NCI-H2029 (cell line): Measurements from ENCODE around the gene NDUFB10.

Experiments
- DNase-seq: peaks from one replicate; lab custom pipeline; 2025; lab: John Stamatoyannopoulos, UW

NDUFB10 gene

DNA sequence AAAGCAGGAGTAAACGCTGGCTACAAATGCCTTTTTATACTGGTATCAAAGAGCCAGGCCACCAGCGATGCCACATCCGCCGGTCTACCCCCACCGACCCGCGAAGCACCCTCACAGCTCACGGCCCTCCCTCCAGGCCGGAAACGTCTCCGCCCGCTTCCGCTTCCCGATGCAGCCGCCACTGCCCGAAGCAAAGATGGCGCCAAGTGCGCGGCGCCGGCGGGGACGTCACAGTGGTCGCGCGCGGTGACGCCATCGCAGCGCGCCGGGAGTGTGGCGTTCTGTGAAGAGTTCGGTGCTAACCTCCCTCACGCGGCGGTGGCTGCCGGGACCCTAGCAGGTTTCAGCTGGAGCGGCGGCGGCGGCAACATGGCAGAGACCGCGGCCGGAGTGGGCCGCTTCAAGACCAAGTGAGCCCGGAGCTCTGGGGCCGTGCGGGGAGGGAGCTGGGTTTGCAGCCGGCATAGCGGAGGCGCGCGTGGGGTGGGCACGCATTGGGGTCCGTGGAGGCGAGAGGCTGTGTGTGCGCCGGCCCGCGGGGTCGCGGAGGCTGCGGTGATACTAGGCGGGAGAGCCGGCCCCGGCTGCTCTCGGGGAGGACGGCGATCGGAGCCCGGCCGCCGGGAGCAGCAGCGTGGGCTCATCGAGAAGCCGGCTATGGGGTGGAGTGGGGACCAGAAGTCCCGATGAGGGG lies 12.6 kb downstream of the NDUFB10 start, which contains the start of gene TBL3:
Gene TBL3, plus strand, starts transcription at position 258 of the 694 bp plus-strand sequence. Its CDS starts 112 bp downstream, at position 370.
- DNase-seq = peak; percentile 92

DNA sequence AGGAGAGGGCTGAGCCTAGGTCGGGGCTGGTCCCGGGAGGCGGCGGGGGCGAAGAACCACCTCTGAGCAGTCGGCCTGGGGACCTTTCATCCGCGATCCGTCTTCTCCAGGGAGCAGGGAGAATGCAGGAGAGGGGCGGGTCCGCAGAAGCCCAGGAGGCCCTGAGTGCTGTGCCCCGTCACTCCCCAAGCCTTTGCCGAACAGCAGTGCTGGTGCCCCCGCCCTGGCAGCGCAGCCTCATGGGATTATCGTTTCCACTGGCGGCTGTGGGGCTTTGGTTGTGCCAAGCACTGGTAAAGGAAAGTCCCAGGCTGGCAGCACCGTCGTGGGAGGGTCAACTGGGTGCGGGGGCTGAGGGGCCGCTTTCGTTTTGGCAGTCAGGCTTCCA lies 13.1 kb downstream of the NDUFB10 start:
- DNase-seq = no peak

DNA sequence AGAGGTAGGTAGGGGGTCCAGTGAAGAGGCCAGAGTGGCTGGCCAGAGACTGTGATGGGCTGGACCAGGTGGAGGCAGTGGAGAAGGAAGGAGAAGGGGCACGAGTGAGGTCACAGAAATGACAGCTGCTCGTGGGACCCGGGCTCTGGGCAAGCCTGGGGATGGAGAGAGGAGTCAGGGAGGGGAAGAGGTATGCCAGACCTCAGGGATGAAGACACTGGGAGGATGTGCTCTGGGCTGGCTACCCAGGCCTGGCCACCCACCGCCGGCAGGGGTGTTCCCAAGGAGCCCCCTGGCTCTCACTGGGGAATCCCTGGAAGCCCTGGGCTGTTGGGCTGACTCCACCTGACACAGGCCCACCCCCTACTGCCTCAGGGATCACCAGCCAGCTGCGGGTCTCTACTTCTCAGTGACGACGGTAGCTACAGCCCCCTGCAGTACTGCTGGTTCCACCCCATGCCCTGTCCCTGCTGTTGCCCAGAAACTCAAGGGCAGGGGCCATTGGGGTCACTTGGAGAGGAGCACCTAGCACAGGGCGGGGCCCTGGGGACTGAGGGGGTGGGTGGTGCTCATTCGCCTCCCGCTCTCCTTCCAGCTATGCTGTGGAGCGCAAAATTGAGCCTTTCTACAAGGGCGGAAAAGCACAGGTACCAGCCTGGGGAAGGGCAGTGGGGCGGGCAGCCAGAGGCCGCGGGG lies 14.3 kb downstream of the NDUFB10 start:
- no peak for DNase-seq

DNA sequence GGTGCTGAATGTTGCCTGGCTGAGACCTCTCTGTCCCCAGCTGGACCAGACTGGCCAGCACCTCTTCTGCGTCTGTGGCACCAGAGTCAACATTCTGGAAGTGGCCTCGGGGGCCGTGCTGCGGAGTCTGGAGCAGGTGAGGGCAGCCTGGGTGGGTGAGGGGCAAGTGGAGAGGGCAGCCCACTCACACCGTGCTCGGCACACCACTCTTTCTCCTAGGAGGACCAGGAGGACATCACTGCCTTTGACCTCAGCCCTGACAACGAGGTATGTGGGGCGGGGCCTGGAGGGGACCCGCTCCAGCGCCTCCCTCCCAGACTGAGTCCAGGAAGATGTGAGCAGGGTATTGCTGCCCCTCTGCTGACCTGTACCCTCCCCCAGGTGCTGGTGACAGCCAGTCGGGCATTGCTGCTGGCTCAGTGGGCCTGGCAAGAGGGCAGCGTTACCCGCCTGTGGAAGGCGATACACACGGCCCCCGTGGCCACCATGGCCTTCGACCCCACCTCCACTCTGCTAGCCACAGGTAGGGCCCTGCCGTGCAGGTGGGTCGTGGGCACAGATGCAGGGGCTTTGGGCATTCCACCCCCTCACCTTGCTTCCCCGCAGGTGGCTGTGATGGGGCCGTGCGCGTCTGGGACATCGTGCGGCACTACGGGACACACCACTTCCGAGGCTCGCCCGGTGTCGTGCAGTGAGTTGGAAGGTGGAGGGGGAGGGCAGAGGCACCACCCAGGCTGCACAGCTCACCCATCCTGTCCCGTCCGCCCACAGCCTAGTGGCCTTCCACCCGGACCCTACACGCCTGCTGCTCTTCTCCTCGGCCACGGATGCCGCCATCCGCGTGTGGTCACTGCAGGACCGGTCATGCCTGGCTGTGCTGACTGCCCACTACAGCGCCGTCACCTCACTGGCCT lies 15.1 kb downstream of the NDUFB10 start:
- no peak for DNase-seq

DNA sequence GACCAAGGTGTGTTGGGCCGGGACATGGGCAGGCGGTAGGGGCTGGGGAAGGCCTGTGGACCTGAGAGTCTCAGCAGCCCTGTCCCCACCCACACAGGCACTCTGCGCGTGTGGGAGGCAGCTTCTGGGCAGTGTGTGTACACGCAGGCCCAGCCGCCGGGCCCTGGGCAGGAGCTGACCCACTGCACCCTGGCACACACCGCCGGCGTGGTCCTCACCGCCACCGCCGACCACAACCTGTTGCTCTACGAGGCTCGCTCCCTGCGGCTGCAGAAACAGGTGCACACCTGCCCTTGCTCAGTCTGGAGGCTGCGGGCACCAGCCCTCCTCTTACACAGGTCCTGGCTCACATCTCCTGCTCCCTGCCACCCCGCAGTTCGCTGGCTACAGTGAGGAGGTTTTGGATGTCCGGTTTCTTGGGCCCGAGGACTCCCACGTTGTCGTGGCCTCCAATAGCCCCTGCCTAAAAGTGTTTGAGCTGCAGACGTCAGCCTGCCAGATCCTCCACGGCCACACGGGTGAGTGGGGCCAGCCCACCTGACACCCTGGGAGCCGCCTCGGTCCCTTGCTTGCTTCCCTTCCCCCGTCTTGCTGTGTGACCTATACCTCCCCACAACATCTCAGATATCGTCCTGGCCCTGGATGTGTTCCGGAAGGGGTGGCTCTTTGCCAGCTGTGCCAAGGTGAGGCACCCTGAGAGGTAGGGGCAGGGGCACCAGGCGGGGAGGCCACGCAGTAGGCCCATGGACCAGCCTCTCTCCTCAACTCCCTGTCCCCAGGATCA lies 16.3 kb downstream of the NDUFB10 start:
- DNase-seq = no peak

DNA sequence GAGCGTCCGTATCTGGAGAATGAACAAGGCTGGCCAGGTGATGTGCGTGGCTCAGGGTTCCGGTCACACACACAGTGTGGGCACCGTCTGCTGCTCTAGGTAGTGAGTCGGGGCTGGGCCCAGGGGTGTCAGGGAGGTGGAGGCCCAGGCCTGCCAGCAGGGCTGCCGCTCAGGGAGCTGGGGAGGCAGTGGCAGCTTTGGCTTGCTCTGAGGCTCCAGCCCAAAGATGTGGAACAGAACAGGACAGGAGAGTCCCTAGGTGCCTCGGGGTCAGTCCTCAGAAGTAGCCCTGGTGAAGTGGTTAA lies 16.8 kb downstream of the NDUFB10 start:
- DNase-seq = no peak

DNA sequence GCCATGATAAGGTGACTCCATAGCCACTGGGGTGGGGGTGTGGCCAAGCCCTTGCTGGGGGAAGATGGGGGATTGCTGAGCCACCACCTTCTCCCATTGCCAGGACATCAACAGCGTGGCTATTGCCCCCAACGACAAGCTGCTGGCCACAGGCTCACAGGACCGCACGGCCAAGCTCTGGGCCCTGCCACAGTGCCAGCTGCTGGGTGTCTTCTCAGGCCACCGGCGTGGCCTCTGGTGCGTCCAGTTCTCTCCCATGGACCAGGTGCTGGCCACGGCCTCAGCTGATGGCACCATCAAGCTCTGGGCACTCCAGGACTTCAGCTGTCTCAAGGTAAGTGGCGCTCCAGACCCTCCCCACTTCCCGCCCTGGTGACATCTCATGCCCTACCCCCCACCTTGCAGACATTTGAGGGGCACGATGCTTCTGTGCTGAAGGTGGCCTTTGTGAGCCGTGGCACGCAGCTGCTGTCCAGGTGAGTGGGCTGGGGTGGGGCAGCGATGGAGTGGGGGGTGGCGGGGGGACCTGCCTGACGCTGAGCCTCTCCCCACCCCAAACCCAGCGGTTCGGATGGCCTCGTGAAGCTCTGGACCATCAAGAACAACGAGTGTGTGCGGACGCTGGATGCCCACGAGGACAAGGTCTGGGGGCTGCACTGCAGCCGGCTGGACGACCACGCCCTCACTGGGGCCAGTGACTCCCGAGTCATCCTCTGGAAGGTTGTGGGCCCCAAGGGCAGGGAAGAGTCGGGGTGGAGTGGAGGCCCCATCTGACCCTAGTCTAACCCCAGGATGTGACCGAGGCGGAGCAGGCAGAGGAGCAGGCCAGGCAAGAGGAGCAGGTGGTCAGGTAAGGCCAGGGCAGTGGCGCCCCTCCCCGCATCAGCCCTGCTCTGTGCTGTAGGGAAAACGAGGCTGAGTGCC lies 17.9 kb downstream of the NDUFB10 start:
- no peak for DNase-seq

DNA sequence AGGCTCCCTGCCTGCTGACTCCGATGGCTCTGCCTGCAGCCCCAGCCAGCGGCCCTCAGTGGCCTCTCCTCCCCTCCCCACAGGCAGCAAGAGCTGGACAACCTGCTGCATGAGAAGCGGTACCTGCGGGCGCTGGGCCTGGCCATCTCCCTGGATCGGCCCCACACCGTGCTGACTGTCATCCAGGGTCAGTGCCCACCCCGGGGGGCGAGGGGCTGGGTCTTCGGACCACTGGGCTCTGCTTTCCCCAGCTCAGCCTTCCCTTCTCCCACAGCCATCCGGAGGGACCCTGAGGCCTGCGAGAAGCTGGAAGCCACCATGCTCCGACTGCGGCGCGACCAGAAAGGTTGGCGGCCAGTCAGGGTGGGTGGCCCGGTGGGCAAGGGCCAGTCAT lies 18.5 kb downstream of the NDUFB10 start:
- DNase-seq = no peak

DNA sequence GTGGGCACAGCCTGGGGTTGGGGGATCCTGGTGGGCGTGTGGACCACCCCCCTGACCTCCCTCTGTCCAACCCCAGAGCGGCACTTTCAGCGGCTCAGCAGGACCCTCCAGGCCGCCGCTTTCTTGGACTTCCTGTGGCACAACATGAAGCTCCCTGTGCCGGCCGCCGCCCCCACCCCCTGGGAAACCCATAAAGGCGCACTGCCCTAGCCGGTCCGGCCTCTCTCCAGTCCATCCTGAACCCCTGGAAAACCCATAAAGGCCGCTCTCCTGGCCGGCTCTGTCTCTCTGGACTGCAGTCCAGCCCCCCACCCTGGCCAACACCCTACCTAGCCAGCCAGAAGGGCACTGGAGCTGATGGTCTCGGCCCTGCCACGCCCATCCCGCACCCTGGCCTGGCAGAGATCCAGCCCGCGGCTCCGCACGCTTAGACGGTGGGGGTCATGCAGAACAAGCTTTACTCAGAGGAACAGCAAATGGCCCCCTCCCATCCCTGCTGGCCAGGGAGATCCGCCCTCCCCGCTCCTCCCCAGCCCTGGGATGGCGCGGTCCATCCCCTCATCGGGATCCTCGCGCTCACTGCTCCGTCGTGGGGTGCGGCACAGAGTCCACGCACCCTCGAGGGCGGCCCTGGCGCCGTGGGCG lies 19.3 kb downstream of the NDUFB10 start:
- no peak for DNase-seq

DNA sequence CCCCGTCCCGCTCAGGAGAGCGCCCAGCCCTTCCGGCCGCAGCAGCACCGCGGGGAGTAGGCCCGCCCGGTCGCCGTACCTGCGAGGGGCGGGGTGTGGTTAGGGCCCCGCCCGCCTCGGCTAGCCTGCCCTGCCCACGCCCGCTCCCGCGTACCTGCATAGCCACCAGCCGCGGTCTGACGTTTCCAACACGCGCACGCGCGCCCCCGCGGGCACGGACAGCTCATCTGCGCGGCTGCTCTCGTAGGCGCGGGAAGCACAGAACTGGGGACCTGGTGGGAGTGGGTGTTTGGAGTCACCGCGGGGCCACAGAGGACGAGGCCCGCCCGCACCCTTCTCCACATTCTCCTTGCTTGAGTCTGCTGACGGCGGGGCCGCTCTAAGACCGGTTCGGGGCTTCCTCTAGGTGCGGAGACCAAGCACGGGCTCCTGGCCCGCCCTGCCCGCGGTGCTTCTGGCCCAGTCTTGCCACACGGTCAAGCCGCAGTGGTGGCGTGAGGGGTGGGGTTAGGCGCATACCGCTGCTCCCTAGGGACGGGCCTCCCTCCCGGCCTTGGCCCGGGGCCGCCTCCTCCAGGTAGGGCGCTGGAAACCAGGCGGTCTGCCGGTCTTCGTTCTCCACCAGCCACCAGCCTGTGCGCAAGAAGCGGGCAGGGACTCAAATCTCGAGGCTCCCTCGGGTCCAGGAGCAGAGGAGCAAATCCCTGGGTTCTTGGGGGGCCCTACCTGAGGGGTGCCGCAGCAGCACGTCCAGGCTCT lies 20.1 kb downstream of the NDUFB10 start:
- peak; percentile 60 for DNase-seq

DNA sequence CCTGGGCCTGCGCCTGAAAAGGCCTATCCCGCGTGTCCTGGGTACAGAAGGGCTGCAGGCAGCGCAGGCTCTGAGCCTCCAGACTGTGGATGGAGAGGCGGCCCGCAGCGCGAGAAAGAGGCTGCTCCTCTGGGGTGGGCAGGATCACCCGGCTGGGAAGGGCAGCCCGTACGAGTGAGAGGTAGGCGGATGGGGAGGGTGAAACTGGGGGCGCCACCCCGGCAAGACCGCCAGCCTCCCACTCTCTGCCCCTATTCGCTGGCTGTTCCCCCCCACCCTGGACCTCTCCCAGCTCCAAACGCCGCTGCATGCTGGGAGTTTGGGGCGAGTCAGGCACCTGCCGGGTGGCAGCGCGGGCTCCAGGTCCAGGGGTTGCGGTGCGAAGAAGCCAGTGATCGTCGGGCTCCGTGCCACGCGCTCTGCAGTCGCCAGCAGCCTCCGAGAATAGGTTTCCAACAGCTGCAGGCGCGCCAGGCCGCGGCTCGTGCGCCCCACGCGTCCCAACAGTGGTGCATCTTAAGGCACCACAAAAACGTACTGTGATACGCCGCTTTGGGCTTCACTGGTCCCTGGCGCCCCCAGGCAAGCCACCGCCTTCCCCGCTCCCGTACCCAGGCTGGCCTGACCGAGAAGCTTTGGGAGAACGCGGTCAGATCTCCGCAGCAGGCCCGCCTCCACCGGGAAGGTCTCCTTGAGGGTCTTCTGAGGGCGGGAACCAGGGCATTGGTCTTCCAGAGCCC lies 20.9 kb downstream of the NDUFB10 start:
- DNase-seq = no peak

DNA sequence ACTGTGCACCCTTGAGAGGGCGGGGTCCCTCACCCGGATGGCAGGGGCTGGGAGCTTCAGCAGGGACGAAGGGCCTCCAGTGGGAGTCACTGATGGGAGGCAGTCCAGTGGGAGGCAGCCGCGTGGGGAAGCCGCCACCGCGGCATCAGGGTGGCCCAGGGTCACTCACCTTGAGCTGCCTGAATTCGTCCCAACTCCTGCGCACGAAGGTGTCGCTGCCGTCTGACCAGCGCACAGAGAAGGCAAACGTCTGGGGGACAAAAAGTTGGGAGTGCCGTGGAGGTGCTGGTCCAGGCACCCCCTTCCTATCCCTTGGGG lies 21.4 kb downstream of the NDUFB10 start:
- DNase-seq = no peak

DNA sequence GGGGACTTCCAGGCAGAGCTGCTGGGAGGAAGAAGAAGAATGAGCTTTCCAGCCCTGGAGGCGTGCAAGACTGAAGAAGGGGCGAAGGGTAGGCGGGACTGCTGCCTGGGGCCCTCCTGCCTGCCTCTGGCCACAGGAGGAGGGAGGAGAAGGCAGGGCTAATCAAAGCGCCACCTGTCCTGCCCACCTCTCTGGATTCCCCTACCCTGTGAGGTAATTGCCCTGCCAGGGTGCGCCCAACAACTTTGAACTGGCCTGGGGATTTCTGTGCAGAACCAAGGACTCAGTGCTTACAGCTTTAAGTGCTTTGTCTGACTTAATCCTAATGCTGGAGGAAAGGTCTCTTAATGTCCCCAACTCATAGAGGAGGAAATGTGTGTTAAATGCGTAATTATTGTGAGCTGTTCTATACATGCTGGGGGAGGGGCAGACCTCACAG lies 22.1 kb downstream of the NDUFB10 start, which contains the start of gene NOXO1:
Gene NOXO1, minus strand, starts transcription at position 72 of the 439 bp plus-strand sequence. CDS start 290 bp downstream, outside the sequence.
- DNase-seq = no peak

DNA sequence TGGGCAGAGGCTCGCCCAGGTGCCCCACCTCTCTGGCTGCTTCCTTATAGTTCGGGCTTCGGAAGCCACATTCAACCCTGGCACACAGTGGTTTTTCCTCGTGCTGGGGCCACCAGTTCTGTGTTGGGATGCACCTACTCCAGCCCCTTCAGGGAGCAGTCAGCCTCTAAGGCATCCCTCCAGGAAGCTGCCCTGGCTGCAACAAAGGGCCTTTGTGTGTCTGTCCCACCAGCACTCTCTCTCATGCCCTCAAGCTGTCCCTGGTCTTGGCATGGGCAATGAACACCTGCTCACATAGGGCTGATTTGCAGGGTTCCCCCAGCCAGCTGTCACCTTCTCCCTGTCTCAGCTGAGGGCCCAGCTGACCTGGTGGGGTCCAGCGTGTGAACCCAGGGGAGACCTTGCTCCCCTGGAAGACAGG lies 22.7 kb downstream of the NDUFB10 start:
- no peak for DNase-seq

DNA sequence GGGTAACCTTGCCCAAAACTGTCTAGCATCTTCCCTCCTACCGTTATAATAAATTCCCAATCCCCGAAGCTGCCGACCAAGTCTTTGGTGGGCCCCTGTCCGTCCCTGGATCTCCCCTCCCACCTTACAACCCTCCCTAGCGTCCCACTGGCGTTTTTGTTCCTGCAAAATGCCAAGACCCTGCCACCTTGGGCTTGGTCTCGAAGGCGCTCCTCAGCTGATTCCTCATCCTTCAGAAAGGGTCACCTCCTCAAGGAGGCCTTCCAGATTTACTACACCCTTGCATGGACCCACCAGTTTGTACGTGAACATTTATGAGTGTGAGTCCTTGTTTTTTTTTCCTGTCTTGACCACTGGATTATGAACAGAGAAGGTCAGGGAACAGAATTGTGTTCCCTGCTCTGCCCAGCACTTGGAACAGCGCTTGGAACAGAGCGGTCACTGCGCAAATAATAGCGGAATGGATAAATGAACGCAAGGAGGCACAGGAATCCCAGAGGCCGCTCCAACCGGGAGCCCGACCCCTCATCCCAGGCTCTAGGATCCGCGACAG lies 23.7 kb downstream of the NDUFB10 start:
- no peak for DNase-seq

DNA sequence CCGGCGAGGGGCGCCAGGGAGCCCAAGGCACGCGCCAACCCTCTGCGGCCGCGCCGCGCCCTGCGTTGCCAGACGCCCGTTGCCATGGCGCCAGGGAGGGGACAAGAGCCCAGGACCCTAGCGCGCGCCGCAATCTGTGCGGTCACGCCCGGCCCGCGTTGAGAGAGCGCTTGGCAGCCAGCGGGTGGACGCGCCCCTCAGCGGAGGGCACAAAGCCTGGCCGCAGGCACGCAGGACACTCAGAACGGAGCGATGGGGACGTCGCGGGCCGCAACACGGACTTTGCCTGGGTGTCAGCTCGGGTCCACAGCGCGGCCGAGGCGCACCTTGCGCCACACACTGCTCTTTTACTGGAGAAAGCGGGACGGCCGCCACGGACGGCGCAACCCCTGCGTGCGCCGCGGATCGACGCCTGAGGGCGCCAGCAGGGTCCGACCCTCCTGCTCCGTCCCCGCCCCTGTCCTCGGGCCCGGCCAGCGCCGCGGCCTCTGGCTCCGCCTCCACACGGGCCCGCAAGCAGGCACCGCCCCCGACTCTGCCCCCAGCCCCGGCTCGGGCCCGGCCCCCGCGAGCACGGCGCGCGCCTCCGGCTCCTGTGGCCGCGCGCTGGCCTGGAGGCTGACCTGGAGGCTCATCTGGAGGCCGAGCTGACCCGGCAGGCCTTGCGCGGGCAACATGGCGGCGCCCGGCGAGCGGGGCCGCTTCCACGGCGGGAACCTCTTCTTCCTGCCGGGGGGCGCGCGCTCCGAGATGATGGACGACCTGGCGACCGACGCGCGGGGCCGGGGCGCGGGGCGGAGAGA lies 24.4 kb downstream of the NDUFB10 start, which contains the start of gene GFER:
Gene GFER, plus strand, starts transcription at position 650 of the 803 bp plus-strand sequence. Its CDS starts 26 bp downstream, at position 676.
- DNase-seq = peak; percentile 72
